Mammary epithelial cell (primary cell): ENCODE data around the gene SPATA6.

ENCODE experiments used
- EZH2 ChIP-seq: IDR thresholded peaks from 2 replicates; pipeline ENCODE4 v1.6.1; 2012; ENCODE audit warnings: low read length, inconsistent platforms, borderline replicate concordance
- TF ChIP-seq, protein P1 (sequence below), 2 donors: IDR thresholded peaks in 1 of 2; conservative IDR thresholded peaks in 1 of 2; 2 replicates each; pipeline ENCODE4 v1.5.1; 2011 to 2012; ENCODE audit warnings: inconsistent platforms in 2 of 2, low read length in 2 of 2, mild to moderate bottlenecking in 2 of 2, control low read depth in 1 of 2, low read depth in 1 of 2; ENCODE audit not compliant: insufficient read depth in 1 of 2; ENCODE audit errors: extremely low read depth in 1 of 2

- TF ChIP-seq, protein P1, sequence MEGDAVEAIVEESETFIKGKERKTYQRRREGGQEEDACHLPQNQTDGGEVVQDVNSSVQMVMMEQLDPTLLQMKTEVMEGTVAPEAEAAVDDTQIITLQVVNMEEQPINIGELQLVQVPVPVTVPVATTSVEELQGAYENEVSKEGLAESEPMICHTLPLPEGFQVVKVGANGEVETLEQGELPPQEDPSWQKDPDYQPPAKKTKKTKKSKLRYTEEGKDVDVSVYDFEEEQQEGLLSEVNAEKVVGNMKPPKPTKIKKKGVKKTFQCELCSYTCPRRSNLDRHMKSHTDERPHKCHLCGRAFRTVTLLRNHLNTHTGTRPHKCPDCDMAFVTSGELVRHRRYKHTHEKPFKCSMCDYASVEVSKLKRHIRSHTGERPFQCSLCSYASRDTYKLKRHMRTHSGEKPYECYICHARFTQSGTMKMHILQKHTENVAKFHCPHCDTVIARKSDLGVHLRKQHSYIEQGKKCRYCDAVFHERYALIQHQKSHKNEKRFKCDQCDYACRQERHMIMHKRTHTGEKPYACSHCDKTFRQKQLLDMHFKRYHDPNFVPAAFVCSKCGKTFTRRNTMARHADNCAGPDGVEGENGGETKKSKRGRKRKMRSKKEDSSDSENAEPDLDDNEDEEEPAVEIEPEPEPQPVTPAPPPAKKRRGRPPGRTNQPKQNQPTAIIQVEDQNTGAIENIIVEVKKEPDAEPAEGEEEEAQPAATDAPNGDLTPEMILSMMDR (conservative IDR thresholded peaks at IDR 0.05 in 1 of 2, IDR thresholded peaks at IDR 0.05 in 1 of 2; ENCODE audit: extremely low read depth in 1 of 2, insufficient read depth in 1 of 2, low read depth in 1 of 2, low read length in 2 of 2) = no peak
- no peak for TF ChIP-seq EZH2
These were observed 109.1 kb downstream of the SPATA6 start for GRCh38 chr1:48362901-48363300.
